GM12891 (cell line): ENCODE results near the gene NFKB2.

Experiments used
- PAX5 ChIP-seq: IDR thresholded peaks from 2 replicates; pipeline ENCODE4 v1.6.1; 2011; ENCODE audit warnings: low read length, moderate library complexity, mild to moderate bottlenecking; ENCODE audit not compliant: insufficient read depth, severe bottlenecking
- POLR2A ChIP-seq: IDR thresholded peaks from 2 replicates; pipeline ENCODE4 v1.6.1; 2011; ENCODE audit warnings: low read depth, low read length, control low read depth
- POLR2AphosphoS5 ChIP-seq: IDR thresholded peaks from 2 replicates; pipeline ENCODE4 v1.6.1; 2011; ENCODE audit warnings: low read depth, low read length, control low read depth
- POU2F2 ChIP-seq: IDR thresholded peaks from 2 replicates; pipeline ENCODE4 v1.6.1; 2011; ENCODE audit warnings: low read depth, mild to moderate bottlenecking, control low read depth, low read length, moderate library complexity
- TAF1 ChIP-seq: IDR thresholded peaks from 2 replicates; pipeline ENCODE4 v1.6.1; 2011; ENCODE audit warnings: low read depth, low read length, control low read depth

DNA sequence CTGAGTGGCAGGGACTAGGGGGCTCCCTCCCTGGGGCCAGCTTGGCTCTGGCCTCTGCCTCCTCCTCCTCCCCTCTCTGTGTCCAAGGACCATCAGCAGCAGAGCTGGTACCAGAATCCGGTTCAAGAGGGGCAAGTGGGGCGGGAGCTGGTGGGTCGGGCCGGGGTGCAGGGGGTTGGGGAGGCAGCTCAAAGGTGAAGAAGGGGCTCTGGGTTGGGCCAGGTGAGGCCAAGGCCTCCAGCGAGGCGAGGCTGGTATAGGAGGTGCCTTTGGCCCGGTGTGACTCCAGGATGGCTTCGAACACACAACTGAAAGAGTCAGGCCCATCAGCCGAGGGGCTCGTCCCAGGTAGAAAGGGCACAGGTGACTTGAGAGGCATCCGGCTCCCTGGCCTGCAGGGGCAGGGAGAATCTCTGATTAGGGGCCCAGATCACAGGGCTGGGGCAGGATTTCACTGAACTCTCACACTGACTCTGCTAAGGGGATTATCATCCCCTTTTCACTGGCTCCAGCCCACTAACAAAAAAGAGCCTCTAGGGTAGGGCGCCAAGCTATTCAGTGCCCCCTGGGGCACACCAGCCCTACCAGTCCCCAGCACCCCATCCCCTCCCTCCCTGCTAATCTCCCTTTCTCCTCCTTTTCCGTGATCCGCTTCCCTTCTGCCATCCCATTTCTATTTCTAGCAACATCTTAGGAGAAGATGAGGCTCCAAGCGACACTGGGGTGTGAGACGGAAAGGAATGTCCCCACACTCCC is 18.5 kb downstream of the NFKB2 start:
- no peak for TF ChIP-seq POLR2A
- no peak for TF ChIP-seq POLR2AphosphoS5
- no peak for TF ChIP-seq TAF1
- TF ChIP-seq PAX5, result no peak
- TF ChIP-seq POU2F2, result no peak
